GM03348 (cell line): ENCODE measurements around the gene SPANXA1.
"Not testable (repeated sequence)": the region's sequence is repeated elsewhere in the genome, so short reads cannot be mapped to it uniquely, and the experiment has no call there.

Source experiments
- DNase-seq: peaks from one replicate; pipeline ENCODE4 v3.0.0; 2012; ENCODE audit warnings: low spot score

The SPANXA1 gene

DNA sequence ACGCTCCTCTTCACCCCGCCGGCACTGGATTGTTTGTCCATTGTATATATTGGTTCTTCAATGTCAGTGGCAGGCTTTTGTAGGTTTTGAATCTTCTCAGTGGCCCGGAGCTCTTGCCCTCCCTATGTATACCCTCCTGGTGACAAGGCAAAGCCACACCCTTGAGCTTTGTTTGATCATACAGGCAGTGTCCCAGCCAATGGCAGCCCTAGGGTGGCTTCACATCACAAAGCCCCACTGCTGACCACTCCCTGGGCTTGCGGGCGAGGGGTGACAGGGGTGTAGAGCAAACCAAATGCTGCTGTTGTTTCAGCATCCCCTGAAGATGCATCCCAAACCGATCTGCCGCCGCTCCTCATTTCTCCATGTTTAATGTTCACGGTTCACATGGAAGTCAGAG is at the start of gene SPANXA1:
SPANXA1 (minus strand) TSS at position 101 of the 400 bp plus-strand sequence; CDS start at position 41, 60 bp downstream.
- DNase-seq, result not testable (repeated sequence)

GRCh38 chrX:141632124-141632523 is 47.6 kb upstream of the SPANXA1 start:
- DNase-seq, result no peak

DNA sequence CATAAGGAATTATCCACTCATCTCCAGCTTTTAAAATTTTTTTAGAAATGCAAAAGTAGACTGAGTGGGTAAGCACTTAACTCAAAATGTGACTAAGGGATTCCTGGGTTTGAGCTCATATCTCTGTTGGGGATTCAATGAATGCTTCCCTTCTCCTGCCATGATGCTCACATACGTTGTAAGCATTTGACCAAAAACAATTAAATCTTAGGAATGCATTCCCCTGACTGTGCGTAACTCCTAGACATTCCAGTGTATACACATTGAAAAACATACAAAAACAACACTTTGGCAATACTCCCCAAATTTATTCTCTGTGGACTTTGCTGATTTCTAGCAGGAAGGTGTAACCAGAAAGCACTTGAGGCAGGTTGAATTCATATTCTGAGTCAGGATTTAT is 34.8 kb upstream of the SPANXA1 start:
- peak; percentile 5 for DNase-seq

GRCh38 chrX:141609111-141609510 is 24.6 kb upstream of the SPANXA1 start:
- DNase-seq, result no peak

- not testable (repeated sequence) for DNase-seq
Measured at GRCh38 chrX:141589408-141589807, 4.9 kb upstream of the SPANXA1 start, which contains the start of gene SPANXA2. Gene SPANXA2 (plus strand): TSS chrX:141589708. CDS start chrX:141589768, 60 bp downstream.

DNA sequence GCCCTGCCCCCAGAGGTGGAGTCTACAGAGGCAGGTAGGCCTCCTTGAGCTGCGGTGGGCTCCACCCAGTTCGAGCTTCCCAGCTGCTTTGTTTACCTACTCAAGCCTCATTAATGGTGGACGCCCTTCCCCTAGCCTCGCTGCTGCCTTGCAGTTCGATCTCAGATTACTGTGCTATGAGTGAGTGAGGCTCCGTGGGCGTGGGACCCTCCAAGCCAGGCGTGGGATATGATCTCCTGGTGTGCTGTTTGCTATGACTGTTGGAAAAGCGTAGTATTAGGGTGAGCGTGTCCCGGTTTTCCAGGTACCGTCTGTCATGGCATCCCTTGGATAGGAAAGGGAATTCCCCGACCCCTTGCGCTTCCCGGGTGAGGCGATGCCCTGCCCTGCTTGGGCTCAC is 42.0 kb downstream of the SPANXA1 start:
- DNase-seq, result not testable (repeated sequence)
